Suprapubic skin (tissue), 4 donors: ENCODE results near the gene APOC4.

Experiments
- CTCF ChIP-seq, 2 donors: fragments of 200-600 bp in 1 of 2; fragments of 450-650 bp in 1 of 2; sonication (generic) in 1 of 2; IDR thresholded peaks; one replicate each; pipeline ENCODE4 v1.5.1; 2016 to 2019; ENCODE audit warnings: antibody characterized with exemption in 2 of 2, mild to moderate bottlenecking in 1 of 2, moderate library complexity in 1 of 2
- EP300 ChIP-seq: sonication (generic); formaldehyde crosslinking; IDR thresholded peaks from one replicate; pipeline ENCODE4 v1.6.1; 2017; ENCODE audit warnings: antibody characterized with exemption
- POLR2AphosphoS5 ChIP-seq, 3 donors: sonication (generic); formaldehyde crosslinking; IDR thresholded peaks; one replicate each; pipeline ENCODE4 v1.6.1; 2017; ENCODE audit warnings: antibody characterized with exemption in 3 of 3

- TF ChIP-seq CTCF (IDR thresholded peaks at IDR 0.05) (no peak), POLR2AphosphoS5 (IDR thresholded peaks at IDR 0.05) (no peak), EP300 (no peak)
Observed at GRCh38 chr19:44957526-44957925, 15.5 kb downstream of the APOC4 start.
